Sigmoid colon (tissue), 7 donors: ENCODE data around the gene GFPT1. TPM values are rescaled to one million over a fixed set of nuclear protein-coding genes. Genes with fewer than 3 reads are reported as not detected.

Experiments
- DNase-seq: peaks from one replicate; pipeline ENCODE4 v3.0.0-alpha.2; 2019
- H3K27ac ChIP-seq, 4 donors: fragments of 200-600 bp; sonication (generic); one replicate each; pipeline ENCODE4 v1.5.1; 2016 to 2019; ENCODE audit warnings: mild to moderate bottlenecking in 1 of 4
- H3K27me3 ChIP-seq, 3 donors: fragments of 200-600 bp; sonication (generic); one replicate each; pipeline ENCODE4 v1.5.1; 2019; ENCODE audit warnings: mild to moderate bottlenecking in 1 of 3
- H3K36me3 ChIP-seq, 4 donors: fragments of 200-600 bp; sonication (generic); one replicate each; pipeline ENCODE4 v1.5.1; 2016 to 2019
- H3K4me1 ChIP-seq, 4 donors: fragments of 200-600 bp; sonication (generic); one replicate each; pipeline ENCODE4 v1.5.1; 2017 to 2019
- H3K4me3 ChIP-seq, 4 donors: fragments of 200-600 bp; sonication (generic); one replicate each; pipeline ENCODE4 v1.5.1; 2017 to 2019; ENCODE audit warnings: mild to moderate bottlenecking in 2 of 4, moderate library complexity in 1 of 4
- H3K9me3 ChIP-seq, 4 donors: fragments of 200-600 bp in 3 of 4; sonication (generic) in 3 of 4; one replicate each; pipeline versions ENCODE4 v1.5.1 to v1.6.1; 2013 to 2019
- CTCF ChIP-seq, 4 experiments: fragments of 450-650 bp in 3 of 4; fragments of 200-600 bp in 1 of 4; IDR thresholded peaks; one replicate each; pipeline ENCODE4 v1.5.1; 2016 to 2019; ENCODE audit warnings: antibody characterized with exemption in 4 of 4, mild to moderate bottlenecking in 3 of 4, moderate library complexity in 2 of 4
- EP300 ChIP-seq, 4 donors: sonication (generic); formaldehyde crosslinking; IDR thresholded peaks; one replicate each; pipeline ENCODE4 v1.6.1; 2017; ENCODE audit warnings: antibody characterized with exemption in 4 of 4
- POLR2A ChIP-seq, 2 donors: fragments of 450-650 bp; IDR thresholded peaks; one replicate each; pipeline ENCODE4 v1.6.1; 2016; ENCODE audit warnings: antibody characterized with exemption in 2 of 2, mild to moderate bottlenecking in 2 of 2, moderate library complexity in 2 of 2
- POLR2AphosphoS5 ChIP-seq, 4 donors: sonication (generic); formaldehyde crosslinking; IDR thresholded peaks; one replicate each; pipeline ENCODE4 v1.6.1; 2017; ENCODE audit warnings: antibody characterized with exemption in 4 of 4
- WGBS, 2 donors: extraction: QIAGEN DNeasy Blood & Tissue Kit; methylation state at CpG; one replicate each; pipeline ENCODE4 v1.1.7; 2013; 5-methylcytosine and 5-hydroxymethylcytosine counted together
- intact Hi-C: fragments of 100-400 bp; cut with DNase I; formaldehyde crosslinking; loops from one replicate; pipeline ENCODE4 v1.15.1; 2023
- polyA plus RNA-seq, 3 donors: library from polyadenylated mRNA; stranded (reverse); fragments of 200-250 nt; gene quantifications; one replicate each; pipeline ENCODE4 v1.2.3, GENCODE V29; 2013
- total RNA-seq, 4 donors: library from RNA; depleted of rRNA; stranded (reverse); fragments of >200 nt; gene quantifications; one replicate each; pipeline ENCODE4 v1.1.0, GENCODE V29; 2016
- donor health status: healthy with polysubstance abuse.
- donor health status: Bipolar disorder and iron deficiency.
- donor health status: healthy.

The GFPT1 gene
- total and polyA plus RNA-seq, 7 donors = 14.5 to 45.5 (median 24.4) TPM

- Histone ChIP-seq H3K4me1 (peaks cover 0 to 65% (median 50%) of the 10 kb centered on the region in 4 donors), H3K27me3 (no peaks in the 10 kb centered on the region), H3K9me3 (peaks cover 0 to 3% (median 0%) of the 10 kb centered on the region in 4 donors), H3K36me3 (no peaks in the 10 kb centered on the region), H3K27ac (peak overlapping the region; percentile 80 to 90 (median 84)), H3K4me3 (peak overlapping the region; percentile 46 to 64 (median 60))
- intact Hi-C loops = loop anchor here (1.0 to 5.0 kb wide), 5 partner anchors 55 to 365 kb away; partner anchors contain the start of gene ANTXR1
- WGBS, 2 donors = 0 to 1% methylated on average over 61 of the region's 61 CpGs
- TF ChIP-seq POLR2AphosphoS5 (IDR thresholded peaks at IDR 0.05) (peak in 3 of 4 donors; percentile 28 to 33 (median 30)), POLR2A (IDR thresholded peaks at IDR 0.05) (no peak), CTCF (IDR thresholded peaks at IDR 0.05) (peak; percentile 69 to 93 (median 82))
- DNase-seq = peak; percentile 93
These were observed 80.0 kb downstream of the GFPT1 start for GRCh38 chr2:69306822-69307578.

GRCh38 chr2:69306393-69306821, 80.6 kb downstream of the GFPT1 start:
- intact Hi-C loops = loop anchor here (5.0 kb wide), 4 partner anchors 54 to 364 kb away; no protein-coding TSS in a partner anchor
- peak overlapping the region; percentile 80 to 90 (median 84) for H3K27ac ChIP-seq
- TF ChIP-seq CTCF (IDR thresholded peaks at IDR 0.05) (no peak), POLR2A (IDR thresholded peaks at IDR 0.05) (no peak), POLR2AphosphoS5 (IDR thresholded peaks at IDR 0.05) (no peak), EP300 (IDR thresholded peaks at IDR 0.05) (no peak)
- WGBS, 2 donors = 1% methylated on average over 31 of the region's 31 CpGs
- H3K36me3 ChIP-seq = no peaks in the 10 kb centered on the region
- no peak for DNase-seq
- H3K27me3 ChIP-seq = no peaks in the 10 kb centered on the region
- H3K4me1 ChIP-seq = peaks cover 0 to 59% (median 48%) of the 10 kb centered on the region in 4 donors
- H3K9me3 ChIP-seq = peaks cover 0 to 3% (median 0%) of the 10 kb centered on the region in 4 donors
- peak overlapping the region; percentile 46 to 64 (median 60) for H3K4me3 ChIP-seq

GRCh38 chr2:69305712-69306392, 81.2 kb downstream of the GFPT1 start:
- Histone ChIP-seq H3K9me3 (peaks cover 0 to 3% (median 0%) of the 10 kb centered on the region in 4 donors), H3K27me3 (no peaks in the 10 kb centered on the region), H3K4me1 (peaks cover 0 to 54% (median 42%) of the 10 kb centered on the region in 4 donors), H3K27ac (peak overlapping the region; percentile 80 to 90 (median 84)), H3K36me3 (no peaks in the 10 kb centered on the region), H3K4me3 (peak overlapping the region; percentile 46 to 64 (median 60))
- 48 to 52% methylated on average over 17 of the region's 17 CpGs for WGBS, 2 donors
- intact Hi-C loops = loop anchor here (2.0 to 5.0 kb wide), 5 partner anchors 54 to 364 kb away; no protein-coding TSS in a partner anchor
- no peak for DNase-seq
- TF ChIP-seq POLR2AphosphoS5 (IDR thresholded peaks at IDR 0.05) = no peak
- no peak for TF ChIP-seq EP300 (IDR thresholded peaks at IDR 0.05)
- no peak for TF ChIP-seq POLR2A (IDR thresholded peaks at IDR 0.05)
- TF ChIP-seq CTCF (IDR thresholded peaks at IDR 0.05) = no peak

- H3K36me3 ChIP-seq = no peaks in the 10 kb centered on the region
- H3K27me3 ChIP-seq = no peaks in the 10 kb centered on the region
- H3K4me3 ChIP-seq = no peak overlapping the region
- TF ChIP-seq POLR2AphosphoS5 (IDR thresholded peaks at IDR 0.05) (no peak), CTCF (IDR thresholded peaks at IDR 0.05) (no peak), EP300 (IDR thresholded peaks at IDR 0.05) (no peak), POLR2A (IDR thresholded peaks at IDR 0.05) (no peak)
- no peak overlapping the region for H3K27ac ChIP-seq
- DNase-seq = no peak
- H3K4me1 ChIP-seq = peaks cover 0 to 47% (median 36%) of the 10 kb centered on the region in 4 donors
- 88 to 92% methylated on average over 7 of the region's 7 CpGs for WGBS, 2 donors
- H3K9me3 ChIP-seq = peaks cover 0 to 3% (median 0%) of the 10 kb centered on the region in 4 donors
- intact Hi-C loops = loop anchor here (2.0 to 5.0 kb wide), 5 partner anchors 53 to 363 kb away; no protein-coding TSS in a partner anchor
These were observed 81.9 kb downstream of the GFPT1 start for GRCh38 chr2:69305166-69305565.
